ENCODE data around the gene SUPT3H.

The SUPT3H gene

DNA sequence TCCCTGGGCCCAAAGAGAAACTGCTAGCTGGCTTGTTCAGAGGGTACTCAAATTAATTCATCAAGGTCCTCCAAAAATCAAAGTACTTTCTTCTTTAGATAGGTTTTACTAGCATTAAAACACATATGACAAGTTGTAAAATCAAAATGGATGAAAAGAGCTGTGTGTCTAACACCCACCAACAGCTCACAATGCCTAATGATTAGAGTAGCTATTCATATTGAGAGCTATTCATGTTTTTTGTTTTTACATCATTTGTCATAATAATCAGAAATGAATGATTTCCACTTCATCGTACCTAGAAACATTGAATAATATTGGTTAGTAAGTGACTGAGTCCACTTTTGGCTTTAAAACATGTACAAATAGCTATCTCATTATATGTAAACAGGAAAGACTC, 339.5 kb downstream of the SUPT3H start:
- no peak for TF ChIP-seq ZFX (IDR thresholded peaks at IDR 0.05)
- TF ChIP-seq, protein P1, sequence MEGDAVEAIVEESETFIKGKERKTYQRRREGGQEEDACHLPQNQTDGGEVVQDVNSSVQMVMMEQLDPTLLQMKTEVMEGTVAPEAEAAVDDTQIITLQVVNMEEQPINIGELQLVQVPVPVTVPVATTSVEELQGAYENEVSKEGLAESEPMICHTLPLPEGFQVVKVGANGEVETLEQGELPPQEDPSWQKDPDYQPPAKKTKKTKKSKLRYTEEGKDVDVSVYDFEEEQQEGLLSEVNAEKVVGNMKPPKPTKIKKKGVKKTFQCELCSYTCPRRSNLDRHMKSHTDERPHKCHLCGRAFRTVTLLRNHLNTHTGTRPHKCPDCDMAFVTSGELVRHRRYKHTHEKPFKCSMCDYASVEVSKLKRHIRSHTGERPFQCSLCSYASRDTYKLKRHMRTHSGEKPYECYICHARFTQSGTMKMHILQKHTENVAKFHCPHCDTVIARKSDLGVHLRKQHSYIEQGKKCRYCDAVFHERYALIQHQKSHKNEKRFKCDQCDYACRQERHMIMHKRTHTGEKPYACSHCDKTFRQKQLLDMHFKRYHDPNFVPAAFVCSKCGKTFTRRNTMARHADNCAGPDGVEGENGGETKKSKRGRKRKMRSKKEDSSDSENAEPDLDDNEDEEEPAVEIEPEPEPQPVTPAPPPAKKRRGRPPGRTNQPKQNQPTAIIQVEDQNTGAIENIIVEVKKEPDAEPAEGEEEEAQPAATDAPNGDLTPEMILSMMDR (conservative IDR thresholded peaks at IDR 0.05) = no peak
- no peak overlapping the region for H3K27ac ChIP-seq

DNA sequence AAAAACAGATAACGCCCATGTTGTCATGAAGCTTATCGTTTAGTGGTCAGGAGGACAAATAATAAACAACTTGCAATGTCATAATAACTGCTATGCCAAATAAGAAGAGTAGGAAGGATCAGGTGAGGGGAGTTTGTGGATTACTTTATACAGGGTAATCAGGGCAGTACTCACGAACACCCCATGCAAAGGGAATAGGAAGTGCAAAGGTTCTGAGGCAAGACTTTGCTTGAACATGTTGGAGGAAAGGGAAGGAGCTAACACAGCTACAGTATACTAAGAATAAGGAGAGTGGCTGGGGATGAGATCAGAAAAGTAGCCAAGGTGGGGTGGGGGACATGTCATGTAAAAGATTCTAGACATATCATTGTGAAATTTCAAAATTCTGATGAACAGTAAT, 341.6 kb downstream of the SUPT3H start:
- TF ChIP-seq, protein P1 (conservative IDR thresholded peaks at IDR 0.05) = no peak
- TF ChIP-seq ZFX (IDR thresholded peaks at IDR 0.05) = no peak
- no peak overlapping the region for H3K27ac ChIP-seq

DNA sequence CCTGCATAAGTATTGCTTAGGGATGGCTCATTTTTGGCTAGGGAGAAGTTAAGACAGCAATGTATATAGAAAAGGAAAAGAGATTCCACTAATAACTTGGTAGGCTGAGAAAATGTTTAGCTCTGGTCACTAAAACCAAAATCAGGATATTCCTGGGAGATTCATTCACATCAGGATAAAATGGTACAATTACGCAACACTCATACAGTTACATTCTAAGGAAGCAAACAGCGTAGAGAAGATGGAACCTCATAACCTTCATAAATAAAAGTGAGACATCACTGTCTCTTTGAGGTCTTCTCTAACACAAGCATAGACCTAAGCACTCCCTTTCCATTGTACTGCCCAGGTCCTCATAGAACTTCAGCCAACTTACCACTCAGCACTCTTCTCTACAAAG, 345.3 kb downstream of the SUPT3H start:
- TF ChIP-seq, protein P1 (conservative IDR thresholded peaks at IDR 0.05) = no peak
- no peak for TF ChIP-seq ZFX (IDR thresholded peaks at IDR 0.05)
- H3K27ac ChIP-seq = no peak overlapping the region

DNA sequence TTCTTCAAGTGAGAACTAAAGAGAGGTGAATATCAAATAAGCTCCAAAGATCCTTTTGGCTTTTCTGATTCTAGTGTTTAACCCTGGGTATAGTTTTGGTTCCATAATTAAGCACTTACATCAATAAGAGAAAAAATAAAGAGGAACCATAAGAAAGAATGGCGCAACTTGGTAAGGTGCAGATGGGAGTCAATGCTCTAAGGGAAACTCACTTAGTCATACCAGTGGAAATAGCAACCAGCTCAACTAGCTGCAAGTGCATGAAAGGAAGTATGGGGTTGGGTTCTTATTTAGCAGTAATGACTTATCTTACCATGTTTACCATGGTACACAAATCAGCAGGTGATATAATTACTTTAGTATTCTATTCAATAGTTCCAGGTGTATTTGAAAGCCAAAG, 346.1 kb downstream of the SUPT3H start:
- no peak overlapping the region for H3K27ac ChIP-seq
- no peak for TF ChIP-seq ZFX (IDR thresholded peaks at IDR 0.05)
- TF ChIP-seq, protein P1 (conservative IDR thresholded peaks at IDR 0.05) = no peak

DNA sequence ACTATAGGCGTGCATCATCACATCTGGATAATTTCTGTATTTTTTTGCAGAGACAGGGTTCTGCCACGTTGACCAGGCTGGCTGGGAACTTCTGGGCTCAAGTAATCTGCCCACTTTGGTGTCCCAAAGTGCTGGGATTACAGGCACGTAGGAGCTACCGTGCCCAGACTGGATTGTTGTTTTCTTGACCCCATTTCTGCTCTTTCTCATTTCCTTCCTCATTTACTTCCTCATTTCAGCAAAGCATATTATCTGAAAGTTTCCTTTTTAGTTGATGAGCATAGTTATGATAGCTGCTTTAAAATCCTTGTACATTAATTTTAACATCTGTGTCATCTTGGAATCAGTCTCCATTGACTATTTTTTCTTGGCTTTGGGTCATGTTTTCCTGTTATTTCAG, 350.6 kb downstream of the SUPT3H start:
- H3K27ac ChIP-seq = no peak overlapping the region
- no peak for TF ChIP-seq ZFX (IDR thresholded peaks at IDR 0.05)
- TF ChIP-seq, protein P1 (conservative IDR thresholded peaks at IDR 0.05) = no peak

DNA sequence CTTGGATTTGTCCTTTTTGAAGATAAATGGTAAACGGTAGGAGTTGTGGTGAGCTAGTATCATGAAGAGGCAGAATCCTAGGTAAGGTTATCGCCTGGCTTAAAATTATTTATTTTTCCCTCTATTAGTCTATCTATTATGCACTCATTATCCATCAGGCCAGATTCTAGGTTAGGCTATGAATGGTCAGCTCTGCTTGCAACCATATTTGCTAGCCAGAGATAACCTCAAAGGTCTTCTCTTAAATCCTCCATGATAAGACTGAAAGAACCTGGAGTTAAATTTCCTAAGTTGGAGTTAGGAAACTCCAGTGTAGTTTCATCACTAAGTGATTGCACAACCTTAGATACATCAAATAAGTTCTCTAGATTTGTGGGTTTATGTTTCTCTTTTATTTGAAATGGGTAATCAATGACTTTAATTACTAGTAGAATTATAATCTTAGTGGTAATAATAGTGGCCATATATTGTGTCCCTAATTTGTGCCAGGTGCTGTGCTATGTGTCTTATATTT, 351.7 kb downstream of the SUPT3H start:
- H3K27ac ChIP-seq = no peak overlapping the region
- TF ChIP-seq, protein P1 (conservative IDR thresholded peaks at IDR 0.05) = no peak
- TF ChIP-seq ZFX (IDR thresholded peaks at IDR 0.05) = no peak

DNA sequence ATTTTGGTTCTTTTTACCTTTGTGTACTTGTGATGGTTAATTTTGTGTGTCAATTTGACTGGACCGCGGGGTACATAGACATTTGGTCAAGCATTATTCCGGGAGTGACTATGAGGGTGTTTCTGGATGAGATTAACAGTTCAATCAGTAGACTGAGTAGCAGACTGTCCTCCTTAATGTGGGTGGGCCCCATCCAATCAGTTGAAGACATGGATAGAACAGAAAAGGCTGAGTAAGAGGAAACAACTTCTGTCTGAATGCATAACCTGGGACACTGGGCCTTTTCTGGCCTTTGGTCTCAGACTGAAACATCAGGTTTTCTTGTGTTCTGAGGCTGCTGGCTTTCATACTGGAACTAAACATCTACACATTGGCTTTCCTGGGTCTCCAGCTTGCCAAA, 353.1 kb downstream of the SUPT3H start:
- H3K27ac ChIP-seq = no peak overlapping the region
- TF ChIP-seq, protein P1 (conservative IDR thresholded peaks at IDR 0.05) = no peak
